IPS-18a (cell line): ENCODE results near the gene LHX2.

Experiments
- H3K27ac ChIP-seq: one replicate; pipeline ENCODE4 v1.5.1; 2013; ENCODE audit warnings: low read length
- H3K27me3 ChIP-seq: one replicate; pipeline ENCODE4 v1.6.1; 2013; ENCODE audit warnings: mild to moderate bottlenecking, low read length; ENCODE audit not compliant: control insufficient read depth, insufficient read depth
- H3K36me3 ChIP-seq: one replicate; pipeline ENCODE4 v1.6.1; 2013; ENCODE audit warnings: low read depth, low read length; ENCODE audit not compliant: control insufficient read depth
- H3K4me1 ChIP-seq: one replicate; pipeline ENCODE4 v1.6.1; 2013; ENCODE audit warnings: low read depth, low read length; ENCODE audit not compliant: control insufficient read depth
- H3K4me3 ChIP-seq: one replicate; pipeline ENCODE4 v1.5.1; 2013; ENCODE audit warnings: low read length
- H3K9ac ChIP-seq: one replicate; pipeline ENCODE4 v1.6.1; 2013; ENCODE audit warnings: mild to moderate bottlenecking, low read length, moderate library complexity
- H3K9me3 ChIP-seq: one replicate; pipeline ENCODE4 v1.6.1; 2013; ENCODE audit warnings: low read depth, low read length; ENCODE audit not compliant: control insufficient read depth

The LHX2 gene

DNA sequence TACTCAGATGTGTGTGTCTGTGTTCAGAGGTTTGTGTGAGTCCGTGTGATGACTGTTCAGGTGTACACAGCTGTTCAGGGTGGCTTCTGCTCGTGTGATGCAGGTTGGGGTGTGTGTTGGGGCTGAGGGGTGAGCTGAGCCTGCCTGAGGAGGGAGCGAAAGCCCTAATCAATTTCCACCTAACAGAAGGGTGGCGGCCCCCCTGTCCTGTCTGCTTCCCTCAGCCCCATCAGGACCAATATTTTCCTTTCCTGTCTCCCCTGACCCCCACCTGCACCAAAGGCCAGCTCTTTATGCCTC lies 30.2 kb downstream of the LHX2 start:
- Histone ChIP-seq H3K27me3 (peaks cover 81% of the 10 kb centered on the region), H3K9ac (no peak overlapping the region), H3K36me3 (no peaks in the 10 kb centered on the region), H3K9me3 (no peaks in the 10 kb centered on the region), H3K4me1 (no peaks in the 10 kb centered on the region), H3K27ac (no peak overlapping the region), H3K4me3 (no peak overlapping the region)

DNA sequence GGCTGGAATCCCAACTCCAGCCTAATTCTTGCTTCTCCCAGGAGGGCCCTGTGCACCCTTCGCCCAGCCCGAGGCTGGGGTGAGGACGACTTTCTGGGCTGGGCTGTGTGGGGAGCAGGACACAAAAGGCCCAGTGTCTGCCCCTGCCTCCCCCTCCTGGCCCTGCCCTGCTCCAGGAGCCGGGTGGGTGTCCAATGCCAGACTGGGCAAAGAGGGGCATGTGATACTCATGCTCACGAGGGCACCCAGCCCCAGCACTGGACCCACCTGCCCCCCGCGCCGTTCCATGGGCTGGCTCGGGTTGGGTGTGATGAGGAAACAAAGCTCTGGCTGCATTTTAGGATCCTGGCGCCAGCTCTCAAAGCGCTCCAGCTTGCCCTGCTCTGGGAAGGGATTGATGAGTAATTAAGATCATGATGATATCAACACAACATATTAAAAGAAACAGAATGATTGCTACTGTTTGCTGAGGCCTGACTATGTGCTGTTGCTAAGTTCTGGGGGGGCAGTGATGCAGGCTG lies 30.7 kb downstream of the LHX2 start:
- Histone ChIP-seq H3K27ac (no peak overlapping the region), H3K36me3 (no peaks in the 10 kb centered on the region), H3K9ac (no peak overlapping the region), H3K9me3 (no peaks in the 10 kb centered on the region), H3K4me1 (no peaks in the 10 kb centered on the region), H3K4me3 (no peak overlapping the region), H3K27me3 (peaks cover 79% of the 10 kb centered on the region)

DNA sequence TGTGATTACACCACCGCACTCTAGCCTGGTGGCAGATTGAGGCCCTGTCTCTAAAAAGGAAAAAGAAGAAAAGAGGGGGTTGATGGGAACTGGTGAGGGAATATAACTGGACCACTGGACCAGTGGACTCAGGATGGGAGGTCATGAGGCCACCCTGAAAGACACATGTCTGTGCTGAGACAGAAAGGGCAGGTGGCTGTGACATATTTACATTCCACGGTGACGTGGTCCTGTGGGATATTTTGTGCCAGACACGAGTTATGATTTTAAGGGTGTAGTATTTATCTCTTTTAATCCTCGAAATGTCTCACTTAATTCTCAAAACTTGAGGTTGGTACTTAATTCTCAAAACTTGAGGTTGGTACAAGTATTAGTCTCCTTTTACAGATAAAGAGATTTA lies 32.9 kb downstream of the LHX2 start:
- Histone ChIP-seq H3K4me1 (no peaks in the 10 kb centered on the region), H3K27ac (no peak overlapping the region), H3K9ac (no peak overlapping the region), H3K4me3 (no peak overlapping the region), H3K27me3 (peaks cover 63% of the 10 kb centered on the region), H3K36me3 (no peaks in the 10 kb centered on the region), H3K9me3 (no peaks in the 10 kb centered on the region)

DNA sequence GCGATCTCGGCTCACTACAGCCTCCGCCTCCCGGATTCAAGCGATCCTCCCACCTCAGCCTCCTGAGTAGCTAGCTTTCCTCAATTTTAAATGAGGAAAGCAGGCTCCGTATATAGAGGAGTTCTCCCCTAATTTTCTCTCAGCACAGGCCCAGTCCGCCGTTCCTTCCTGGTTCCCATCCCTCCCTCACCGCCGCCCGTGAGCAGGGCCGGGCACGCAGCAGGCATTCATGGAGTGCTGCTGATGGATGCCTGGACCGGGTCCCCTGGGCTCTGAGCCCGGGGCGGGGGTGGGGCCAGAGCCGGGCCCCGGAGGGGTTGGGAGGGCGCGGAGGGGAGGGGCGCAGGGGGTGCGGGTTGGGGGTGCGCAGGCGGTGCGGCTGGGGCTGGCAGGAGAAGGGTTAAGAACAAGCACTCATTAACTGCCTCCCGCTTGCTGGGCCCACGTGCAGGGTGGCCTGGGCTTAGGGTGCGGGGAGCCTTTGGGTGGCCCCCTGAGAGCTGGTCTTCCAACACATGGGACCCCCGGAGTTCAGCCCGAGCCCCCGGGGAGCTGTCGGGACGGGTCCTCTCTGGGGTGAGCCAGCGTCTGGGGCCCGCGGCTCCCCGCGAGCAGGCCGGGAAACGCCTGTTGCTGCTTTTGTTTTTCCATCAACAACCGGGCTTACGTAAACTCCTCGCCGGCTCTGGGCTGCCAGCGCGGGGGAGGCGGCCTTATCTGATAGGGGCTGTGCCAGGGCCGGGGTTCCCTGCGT lies 33.7 kb downstream of the LHX2 start:
- Histone ChIP-seq H3K27me3 (peaks cover 55% of the 10 kb centered on the region), H3K4me3 (peak overlapping the region; percentile 50), H3K9ac (no peak overlapping the region), H3K27ac (no peak overlapping the region), H3K4me1 (no peaks in the 10 kb centered on the region), H3K36me3 (no peaks in the 10 kb centered on the region), H3K9me3 (no peaks in the 10 kb centered on the region)

DNA sequence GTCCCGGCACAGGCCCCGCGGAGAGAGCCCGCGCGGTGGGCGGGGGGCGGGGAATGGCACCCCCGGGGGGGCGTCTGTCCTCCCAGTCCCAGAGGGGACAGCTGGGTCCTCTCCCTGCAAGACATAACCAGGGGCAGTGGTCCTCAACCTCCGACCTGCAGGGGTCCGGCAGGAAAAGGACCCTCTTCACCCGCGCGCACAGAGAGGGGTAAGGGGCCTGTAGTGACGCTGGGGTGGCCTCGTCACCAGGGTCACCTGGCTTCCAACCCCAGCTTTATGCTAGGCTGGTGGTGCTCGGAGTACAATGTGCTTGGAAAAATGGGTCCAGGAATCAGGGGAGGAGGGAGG lies 34.2 kb downstream of the LHX2 start:
- Histone ChIP-seq H3K27me3 (peaks cover 50% of the 10 kb centered on the region), H3K4me1 (no peaks in the 10 kb centered on the region), H3K4me3 (peak overlapping the region; percentile 50), H3K9ac (no peak overlapping the region), H3K36me3 (no peaks in the 10 kb centered on the region), H3K9me3 (no peaks in the 10 kb centered on the region), H3K27ac (no peak overlapping the region)

DNA sequence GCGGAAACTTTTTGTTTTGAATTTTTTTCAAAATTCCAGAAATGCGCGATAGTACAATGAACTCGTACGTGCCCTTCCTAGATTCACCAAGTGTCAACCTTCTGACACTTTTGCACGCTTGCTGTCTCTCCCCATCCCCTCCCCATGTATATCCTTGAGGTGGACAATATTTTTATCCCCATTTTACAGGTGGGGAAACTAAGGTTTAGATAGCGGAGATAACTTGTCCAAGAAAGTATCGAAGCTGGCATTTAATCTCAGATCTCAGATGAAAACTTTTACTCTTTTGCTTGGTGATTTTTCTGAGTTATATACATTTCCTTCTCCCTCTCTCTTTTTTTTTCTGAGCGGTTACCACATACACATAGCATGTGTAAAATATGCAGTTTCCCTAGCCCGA lies 34.6 kb downstream of the LHX2 start:
- Histone ChIP-seq H3K9me3 (no peaks in the 10 kb centered on the region), H3K27me3 (peaks cover 48% of the 10 kb centered on the region), H3K4me1 (no peaks in the 10 kb centered on the region), H3K36me3 (no peaks in the 10 kb centered on the region), H3K9ac (no peak overlapping the region), H3K27ac (no peak overlapping the region), H3K4me3 (peak overlapping the region; percentile 50)

DNA sequence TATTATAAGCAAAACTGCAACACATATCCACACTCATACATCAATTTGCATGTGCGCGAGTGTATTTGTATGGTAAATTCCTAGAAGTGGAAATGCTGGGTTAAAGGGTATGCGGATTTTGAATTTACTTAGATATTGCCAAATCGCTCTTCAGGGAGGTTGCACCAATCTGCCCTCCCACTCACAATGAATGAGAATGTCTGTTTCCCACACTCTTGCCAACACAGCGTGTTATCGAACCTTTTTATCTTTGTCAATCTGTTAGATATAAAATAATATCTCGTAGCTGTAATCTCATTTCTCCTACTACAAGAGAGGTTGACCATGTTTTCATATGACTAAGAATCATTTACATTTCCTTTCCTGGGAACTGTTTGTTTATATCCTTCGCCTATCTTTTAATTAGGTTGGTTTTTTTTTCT lies 35.7 kb downstream of the LHX2 start:
- H3K4me1 ChIP-seq: no peaks in the 10 kb centered on the region
- H3K9me3 ChIP-seq: no peaks in the 10 kb centered on the region
- H3K27me3 ChIP-seq: peaks cover 37% of the 10 kb centered on the region
- no peaks in the 10 kb centered on the region for H3K36me3 ChIP-seq
- H3K4me3 ChIP-seq: no peak overlapping the region
- H3K27ac ChIP-seq: no peak overlapping the region
- no peak overlapping the region for H3K9ac ChIP-seq

DNA sequence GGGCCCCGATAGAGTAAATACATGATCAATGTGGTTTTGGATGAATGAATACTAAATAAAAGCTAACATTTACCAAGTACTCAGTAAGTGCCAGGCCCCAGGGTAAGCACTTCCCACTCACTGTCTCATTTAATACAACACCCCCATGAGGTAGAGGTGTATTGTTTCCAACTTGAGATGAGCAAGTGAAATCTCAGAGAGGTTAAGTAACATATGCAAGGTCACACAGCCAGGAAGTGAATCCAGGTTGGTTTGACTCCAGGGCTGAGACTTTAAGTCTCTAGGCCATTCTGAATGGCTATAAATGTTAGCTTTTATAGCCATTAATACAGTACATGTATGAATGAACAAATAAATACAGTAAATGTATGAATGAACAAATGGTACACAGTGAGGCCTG lies 39.4 kb downstream of the LHX2 start:
- no peak overlapping the region for H3K9ac ChIP-seq
- H3K36me3 ChIP-seq: no peaks in the 10 kb centered on the region
- no peak overlapping the region for H3K27ac ChIP-seq
- H3K4me3 ChIP-seq: no peak overlapping the region
- H3K4me1 ChIP-seq: no peaks in the 10 kb centered on the region
- peaks cover 7% of the 10 kb centered on the region for H3K27me3 ChIP-seq
- no peaks in the 10 kb centered on the region for H3K9me3 ChIP-seq

DNA sequence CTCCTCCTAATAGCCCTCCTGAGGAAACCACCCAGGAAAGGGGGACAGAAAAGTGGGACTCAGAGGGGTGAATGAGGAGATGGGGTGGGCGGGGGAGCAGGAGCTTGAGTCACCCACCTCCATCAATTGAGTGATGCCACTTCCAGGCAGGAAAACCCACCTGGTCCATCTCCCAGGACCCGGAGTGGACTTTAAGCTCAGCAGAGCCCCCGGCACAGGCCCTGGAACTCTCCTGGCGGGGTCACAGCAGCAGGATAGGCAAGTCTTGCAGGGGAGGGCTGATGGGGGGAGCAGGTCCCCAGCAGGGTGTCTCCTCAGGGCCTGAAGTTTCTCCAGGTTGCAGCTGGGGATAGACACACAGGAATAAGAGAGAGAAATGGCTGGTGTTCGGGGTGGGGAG lies 40.8 kb downstream of the LHX2 start:
- H3K36me3 ChIP-seq: no peaks in the 10 kb centered on the region

DNA sequence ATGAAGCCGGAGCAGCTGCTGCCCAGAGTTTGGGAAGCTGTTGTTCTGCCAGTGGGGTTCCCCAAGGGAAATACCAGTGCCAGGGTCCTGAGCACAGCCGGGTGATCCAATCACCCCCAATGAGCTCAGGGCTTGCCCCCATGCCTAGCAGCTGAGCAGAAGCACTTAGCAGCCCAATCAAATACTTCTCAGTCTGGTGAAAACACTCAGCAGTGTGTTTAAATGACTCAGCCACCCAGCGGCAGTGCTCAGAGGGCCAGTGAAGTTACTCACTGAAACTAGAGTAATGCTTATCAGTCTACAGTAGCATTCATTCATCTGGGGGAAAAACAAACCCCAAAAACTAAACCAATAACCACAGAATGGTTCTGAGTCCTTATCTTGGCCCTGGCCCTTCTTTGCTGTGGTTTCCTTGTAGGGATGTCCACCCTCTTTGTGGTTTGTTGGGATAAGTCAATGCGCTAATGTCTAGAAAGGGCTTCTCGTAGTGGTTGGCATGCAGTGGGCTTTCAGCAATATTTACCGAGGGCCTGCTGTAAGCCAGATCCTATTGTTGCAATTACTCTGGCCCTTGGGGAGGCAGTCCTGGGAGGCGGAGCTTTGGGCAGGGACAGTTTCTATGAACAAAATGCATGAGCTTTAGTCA lies 43.1 kb downstream of the LHX2 start:
- Histone ChIP-seq H3K9me3 (no peaks in the 10 kb centered on the region), H3K9ac (no peak overlapping the region), H3K36me3 (no peaks in the 10 kb centered on the region), H3K4me1 (no peaks in the 10 kb centered on the region), H3K27ac (no peak overlapping the region), H3K27me3 (no peaks in the 10 kb centered on the region), H3K4me3 (no peak overlapping the region)

More for the DNA sequence above, 40.8 kb downstream of the LHX2 start:
- no peak overlapping the region for H3K4me3 ChIP-seq
- no peak overlapping the region for H3K27ac ChIP-seq
- no peaks in the 10 kb centered on the region for H3K4me1 ChIP-seq
- H3K27me3 ChIP-seq: no peaks in the 10 kb centered on the region
- H3K9me3 ChIP-seq: no peaks in the 10 kb centered on the region
- no peak overlapping the region for H3K9ac ChIP-seq

DNA sequence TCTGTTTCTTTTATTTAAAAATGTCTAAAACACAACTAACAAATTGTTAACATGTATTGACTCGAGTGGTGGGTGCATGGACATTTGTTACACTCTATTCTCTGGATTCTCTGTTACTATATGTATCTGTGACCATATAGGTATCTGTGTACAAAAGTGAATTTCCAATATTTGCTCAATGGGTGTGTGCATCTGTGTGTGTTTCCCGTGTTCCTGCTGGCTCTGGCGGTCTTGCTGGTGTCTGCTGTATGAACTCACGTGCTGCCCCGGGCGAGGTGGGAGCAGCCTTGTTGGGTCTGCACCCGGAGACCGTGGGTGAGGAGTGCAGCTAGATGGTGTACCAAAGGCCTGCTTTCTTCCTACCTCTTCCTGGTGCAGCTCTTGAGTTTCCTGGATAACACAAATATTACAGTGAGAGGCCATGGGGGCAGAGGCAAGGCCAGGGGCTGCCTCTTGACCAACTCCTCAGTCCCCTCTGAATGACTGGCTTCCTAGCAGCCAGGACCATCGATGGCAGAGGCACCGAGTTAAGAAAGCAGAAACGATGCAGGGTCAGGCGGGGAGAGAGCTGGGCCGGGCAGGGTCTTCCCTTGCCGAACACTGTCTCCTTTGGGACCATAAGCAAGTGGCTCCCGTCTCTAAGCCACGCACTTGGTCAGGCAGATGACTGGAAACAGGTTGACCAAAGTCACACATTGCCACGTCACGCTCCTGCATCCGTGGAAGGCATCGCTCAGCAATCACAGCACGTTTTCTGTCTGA lies 49.5 kb downstream of the LHX2 start:
- Histone ChIP-seq H3K36me3 (no peaks in the 10 kb centered on the region), H3K4me3 (no peak overlapping the region), H3K27ac (no peak overlapping the region), H3K9ac (no peak overlapping the region), H3K27me3 (no peaks in the 10 kb centered on the region), H3K4me1 (no peaks in the 10 kb centered on the region), H3K9me3 (no peaks in the 10 kb centered on the region)
